IPS-18c (cell line): ENCODE data around the gene H2AZ2.
"Not testable (repeated sequence)": the region's sequence is repeated elsewhere in the genome, so short reads cannot be mapped to it uniquely, and the experiment has no call there.

ENCODE experiments used
- H3K4me3 ChIP-seq: 2 replicates; pipeline ENCODE4 v1.7.0; 2013; ENCODE audit warnings: low read depth, mild to moderate bottlenecking, low read length, moderate library complexity; ENCODE audit not compliant: insufficient read depth
- H3K9me3 ChIP-seq: one replicate; pipeline ENCODE4 v1.6.1; 2013; ENCODE audit warnings: mild to moderate bottlenecking, low read length, moderate library complexity; ENCODE audit not compliant: control insufficient read depth, insufficient read depth

Gene H2AZ2

GRCh38 chr7:44845451-44845850 lies 2.4 kb downstream of the H2AZ2 start:
- no peak overlapping the region for H3K4me3 ChIP-seq
- no peaks in the 10 kb centered on the region for H3K9me3 ChIP-seq

GRCh38 chr7:44843440-44843839 lies 4.4 kb downstream of the H2AZ2 start:
- H3K4me3 ChIP-seq, H3K9me3 ChIP-seq: not testable (repeated sequence)

- H3K4me3 ChIP-seq, H3K9me3 ChIP-seq: not testable (repeated sequence)
Observed at GRCh38 chr7:44842675-44843074, 5.2 kb downstream of the H2AZ2 start.

GRCh38 chr7:44838751-44839150 lies 9.1 kb downstream of the H2AZ2 start:
- no peak overlapping the region for H3K4me3 ChIP-seq
- no peaks in the 10 kb centered on the region for H3K9me3 ChIP-seq

GRCh38 chr7:44827567-44827966 lies 20.3 kb downstream of the H2AZ2 start:
- no peaks in the 10 kb centered on the region for H3K9me3 ChIP-seq
- H3K4me3 ChIP-seq = no peak overlapping the region

GRCh38 chr7:44824894-44825526 lies 22.9 kb downstream of the H2AZ2 start:
- H3K4me3 ChIP-seq = no peak overlapping the region
- no peaks in the 10 kb centered on the region for H3K9me3 ChIP-seq

- no peaks in the 10 kb centered on the region for H3K9me3 ChIP-seq
Observed at GRCh38 chr7:44823255-44823781, 24.6 kb downstream of the H2AZ2 start.

GRCh38 chr7:44819292-44819691 lies 28.6 kb downstream of the H2AZ2 start:
- Histone ChIP-seq H3K9me3 (no peaks in the 10 kb centered on the region), H3K4me3 (no peak overlapping the region)

More at GRCh38 chr7:44823255-44823781, 24.6 kb downstream of the H2AZ2 start:
- no peak overlapping the region for H3K4me3 ChIP-seq

GRCh38 chr7:44814919-44815318 lies 33.0 kb downstream of the H2AZ2 start:
- no peaks in the 10 kb centered on the region for H3K9me3 ChIP-seq
- H3K4me3 ChIP-seq = no peak overlapping the region

- H3K9me3 ChIP-seq = no peaks in the 10 kb centered on the region
- no peak overlapping the region for H3K4me3 ChIP-seq
Observed at GRCh38 chr7:44811571-44811970, 36.3 kb downstream of the H2AZ2 start.

- H3K9me3 ChIP-seq = no peaks in the 10 kb centered on the region
- no peak overlapping the region for H3K4me3 ChIP-seq
Observed at GRCh38 chr7:44811093-44811492, 36.8 kb downstream of the H2AZ2 start.

- Histone ChIP-seq H3K9me3 (no peaks in the 10 kb centered on the region), H3K4me3 (no peak overlapping the region)
Observed at GRCh38 chr7:44808914-44809393, 38.9 kb downstream of the H2AZ2 start.

- Histone ChIP-seq H3K4me3 (no peak overlapping the region), H3K9me3 (no peaks in the 10 kb centered on the region)
Observed at GRCh38 chr7:44805950-44806349, 41.9 kb downstream of the H2AZ2 start.

- not testable (repeated sequence) for H3K4me3 ChIP-seq, H3K9me3 ChIP-seq
Observed at GRCh38 chr7:44803828-44804519, 43.9 kb downstream of the H2AZ2 start.

- no peaks in the 10 kb centered on the region for H3K9me3 ChIP-seq
Observed at GRCh38 chr7:44802418-44803025, 45.4 kb downstream of the H2AZ2 start.

GRCh38 chr7:44801890-44802289 lies 46.0 kb downstream of the H2AZ2 start:
- Histone ChIP-seq H3K4me3 (no peak overlapping the region), H3K9me3 (no peaks in the 10 kb centered on the region)

More at GRCh38 chr7:44802418-44803025, 45.4 kb downstream of the H2AZ2 start:
- H3K4me3 ChIP-seq = no peak overlapping the region

- no peaks in the 10 kb centered on the region for H3K9me3 ChIP-seq
- no peak overlapping the region for H3K4me3 ChIP-seq
Observed at GRCh38 chr7:44799939-44800338, 47.9 kb downstream of the H2AZ2 start.
